ENCODE measurements around the gene SLC25A21.

GRCh38 chr14:37185670-37186069 is 13.3 kb upstream of the SLC25A21 start:
- no peak for TF ChIP-seq CTCF (IDR thresholded peaks at IDR 0.05)
- TF ChIP-seq EP300 (IDR thresholded peaks at IDR 0.05; ENCODE audit: low read depth): no peak
- TF ChIP-seq POLR2A (IDR thresholded peaks at IDR 0.05): no peak
- no peak for TF ChIP-seq POLR2AphosphoS5 (IDR thresholded peaks at IDR 0.05)
